Activated T-cell treated with anti-CD3 and anti-CD28 coated beads for 1 hour (primary cell): ENCODE measurements around the gene TBX1.

ENCODE experiments used
- DNase-seq: peaks from one replicate; pipeline ENCODE4 v3.0.0-alpha.2; 2020; ENCODE audit warnings: low read depth

TBX1 gene

DNA sequence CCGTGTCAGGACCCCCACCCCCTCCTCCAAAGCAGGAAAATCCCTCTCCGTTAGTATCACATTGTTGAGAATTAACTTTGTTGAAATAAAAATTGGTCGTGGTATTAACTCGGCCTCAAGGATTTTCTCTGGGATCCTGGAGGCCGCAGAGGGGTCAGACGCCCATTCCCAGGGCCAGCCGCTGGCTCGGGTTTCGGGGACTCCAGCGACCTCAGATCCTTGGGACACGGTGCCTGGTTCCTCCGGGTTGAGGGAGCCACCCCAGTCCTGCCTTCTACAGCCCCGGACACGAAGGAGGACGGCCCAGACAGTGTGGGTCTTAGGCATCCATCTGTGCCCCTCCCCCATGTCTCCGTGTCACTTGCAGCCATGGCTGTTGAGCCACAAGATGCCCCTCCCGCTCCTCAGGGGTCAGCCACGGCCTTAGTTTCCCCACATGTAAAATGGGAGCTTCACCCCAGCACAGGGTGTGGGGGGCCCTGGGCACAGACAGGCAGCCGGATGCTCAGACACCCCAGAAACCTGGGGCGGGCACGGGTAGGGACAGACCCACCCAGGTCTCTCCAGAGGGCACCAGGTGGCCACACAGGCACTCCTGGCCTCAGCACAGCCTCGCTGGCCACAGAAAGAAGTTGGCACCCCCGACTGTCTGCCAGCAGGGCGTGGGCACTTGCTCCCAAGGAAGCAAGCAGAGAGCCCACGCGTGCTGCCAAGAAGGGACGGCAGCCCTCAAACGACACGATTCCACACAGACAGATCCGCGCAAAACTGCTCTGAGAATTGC is 21.7 kb upstream of the TBX1 start:
- no peak for DNase-seq

DNA sequence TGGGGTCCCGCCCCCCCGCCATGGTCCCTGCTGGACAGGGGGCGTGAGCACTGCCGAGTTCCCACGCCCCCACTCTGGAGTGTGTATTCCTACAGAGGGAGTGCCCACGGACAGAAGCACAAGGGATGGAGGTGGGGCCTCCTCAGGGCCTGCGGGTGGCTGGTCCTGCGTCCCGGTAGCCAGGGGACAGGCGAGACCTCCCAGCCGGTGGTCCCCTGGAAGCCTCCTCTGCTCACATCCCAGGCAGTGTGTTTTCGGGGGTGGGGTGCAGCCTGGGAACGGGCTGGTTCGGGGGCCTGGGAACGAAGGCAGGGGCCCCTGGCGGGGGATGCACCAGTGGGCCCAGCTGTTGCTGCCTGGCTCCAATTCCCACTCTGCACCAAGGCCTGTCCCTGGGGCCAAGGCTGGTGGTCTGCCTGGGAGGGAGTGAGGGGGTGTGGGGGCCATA is 21.1 kb upstream of the TBX1 start:
- no peak for DNase-seq

DNA sequence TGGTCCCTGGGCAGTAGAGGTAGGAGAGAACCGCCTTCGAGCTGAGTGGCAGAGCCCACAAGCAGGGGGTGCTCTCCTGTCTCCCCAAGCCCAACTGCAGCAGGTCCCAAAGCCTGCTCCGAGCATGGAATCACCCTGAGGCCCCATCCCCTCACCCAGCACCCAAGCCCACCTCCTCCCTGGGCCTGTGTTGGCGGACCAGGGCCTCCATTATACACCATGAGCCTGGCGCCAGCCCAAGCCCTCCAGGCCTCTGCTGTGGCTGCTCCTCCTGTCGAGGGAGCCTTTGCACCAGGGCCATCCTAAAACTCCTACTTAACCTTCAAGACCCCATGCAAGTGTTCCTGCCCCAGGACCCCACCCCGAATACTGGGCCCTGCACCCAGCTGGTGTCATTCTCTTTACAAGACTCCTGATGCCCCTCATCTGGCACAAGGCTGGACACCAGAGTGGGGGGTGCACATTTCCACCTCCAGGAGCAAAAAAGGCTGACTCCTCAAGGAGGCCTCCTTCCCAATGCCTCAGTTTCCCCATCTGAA is 20.6 kb upstream of the TBX1 start:
- DNase-seq: no peak

- no peak for DNase-seq
Measured at GRCh38 chr22:19740586-19740985, 20.0 kb upstream of the TBX1 start.

DNA sequence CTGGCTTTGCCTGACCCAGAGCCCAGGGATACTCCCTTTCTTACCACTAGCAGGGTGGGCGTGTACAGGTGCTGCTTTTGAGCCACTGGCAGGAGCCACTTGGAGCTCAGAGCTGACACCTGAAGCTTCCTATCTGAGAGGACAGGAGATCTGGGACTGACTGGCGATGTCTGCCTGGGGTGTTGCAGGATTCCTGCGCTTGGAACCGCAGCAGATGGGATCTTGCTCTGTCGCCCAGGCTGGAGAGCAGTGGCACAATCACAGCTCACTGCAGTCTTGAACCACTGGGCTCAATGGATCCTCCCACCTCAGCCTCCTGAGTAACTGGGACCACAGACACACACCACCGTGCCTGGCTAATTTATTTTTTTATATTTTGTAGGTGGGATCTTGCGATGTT is 19.5 kb upstream of the TBX1 start:
- DNase-seq: no peak

GRCh38 chr22:19742160-19743066 is 18.2 kb upstream of the TBX1 start:
- no peak for DNase-seq

GRCh38 chr22:19743081-19743480 is 17.5 kb upstream of the TBX1 start:
- no peak for DNase-seq

DNA sequence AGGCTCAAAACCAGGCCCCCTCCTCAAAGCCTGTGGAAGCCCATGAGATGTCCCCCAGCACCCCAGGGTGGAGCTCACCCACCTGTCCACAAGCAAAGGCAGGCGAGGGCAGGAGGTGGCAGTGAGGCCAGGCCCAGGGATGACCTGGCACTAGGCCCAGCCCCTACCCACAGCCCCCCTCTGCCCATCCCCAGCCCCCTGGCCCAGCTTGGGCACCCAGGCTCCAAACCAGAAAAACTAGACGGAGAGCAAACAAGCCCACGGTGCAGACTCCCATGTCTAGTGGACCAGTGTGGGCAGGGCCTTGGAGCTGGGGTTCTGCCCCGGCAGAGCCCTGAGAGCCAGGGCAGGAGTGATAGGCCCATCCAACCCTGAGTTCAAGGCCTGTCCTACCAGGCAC is 16.9 kb upstream of the TBX1 start:
- DNase-seq: no peak

GRCh38 chr22:19744350-19745006 is 16.1 kb upstream of the TBX1 start:
- DNase-seq: no peak

DNA sequence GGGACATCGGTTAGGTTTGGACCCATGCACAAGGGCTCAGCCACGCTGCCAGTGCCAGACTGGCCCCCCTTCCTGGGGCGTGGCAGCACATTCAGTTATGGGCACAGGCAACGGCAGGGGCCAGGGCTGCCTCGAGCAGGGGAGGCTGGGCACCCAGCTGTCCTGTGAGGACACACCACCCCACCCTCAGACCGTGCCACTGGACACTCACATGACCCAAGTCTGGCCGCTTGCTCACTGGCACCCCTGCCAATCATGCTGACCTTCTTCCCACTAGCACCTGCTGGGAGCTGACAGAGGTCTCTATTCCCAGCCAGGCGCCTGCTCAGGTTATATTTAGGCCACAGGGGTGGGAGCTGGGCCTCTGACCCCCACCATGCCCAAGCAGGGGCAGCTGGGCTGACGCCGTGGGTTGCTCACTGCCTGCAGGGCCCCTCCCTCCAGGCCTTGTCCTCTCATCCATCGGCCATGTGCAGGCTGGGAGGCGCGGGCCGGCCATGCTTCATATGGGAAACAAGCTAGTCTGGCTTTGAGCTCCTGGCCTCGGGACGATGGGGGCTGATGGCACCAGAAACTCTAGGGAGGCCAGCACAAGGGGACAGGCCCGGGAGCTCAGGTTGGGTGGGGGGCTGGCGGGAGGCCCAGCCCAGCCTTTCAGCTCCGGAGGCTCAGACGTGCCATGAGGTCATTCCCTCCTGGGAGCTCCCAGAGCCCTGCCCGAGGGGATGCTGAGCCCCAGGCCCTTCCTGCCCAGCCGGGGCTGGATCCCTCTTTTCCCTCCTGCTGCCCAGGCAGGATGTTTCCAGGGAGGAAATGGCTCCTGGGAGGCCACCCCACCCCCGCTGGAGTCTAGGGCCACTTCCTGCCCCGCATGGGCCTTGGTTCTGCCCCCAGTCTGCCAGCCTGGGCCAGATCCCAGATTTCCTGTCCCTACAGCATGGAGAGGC is 15.2 kb upstream of the TBX1 start:
- no peak for DNase-seq

GRCh38 chr22:19746726-19747125 is 13.9 kb upstream of the TBX1 start:
- DNase-seq: no peak

- no peak for DNase-seq
Measured at GRCh38 chr22:19747551-19747950, 13.0 kb upstream of the TBX1 start.

DNA sequence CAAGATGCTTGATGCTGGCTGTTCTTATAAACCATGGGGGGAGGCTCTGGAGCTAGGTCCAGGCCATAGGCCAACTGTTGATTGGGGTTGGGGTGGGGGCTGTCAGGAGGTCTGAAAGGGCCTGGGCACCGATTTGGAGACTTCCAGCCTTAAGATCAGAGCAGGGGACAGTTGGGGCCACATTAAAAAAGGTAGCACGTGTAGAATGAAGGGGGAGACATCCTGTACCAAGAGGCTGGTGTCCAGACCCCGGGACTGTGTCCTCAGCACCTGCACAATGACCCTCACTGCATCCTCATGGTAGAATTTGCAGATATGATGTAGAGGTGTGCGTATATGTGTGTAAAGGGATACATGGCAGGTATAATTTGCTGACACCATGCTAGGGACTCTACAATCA is 12.4 kb upstream of the TBX1 start:
- no peak for DNase-seq

GRCh38 chr22:19748991-19749664 is 11.4 kb upstream of the TBX1 start:
- no peak for DNase-seq

DNA sequence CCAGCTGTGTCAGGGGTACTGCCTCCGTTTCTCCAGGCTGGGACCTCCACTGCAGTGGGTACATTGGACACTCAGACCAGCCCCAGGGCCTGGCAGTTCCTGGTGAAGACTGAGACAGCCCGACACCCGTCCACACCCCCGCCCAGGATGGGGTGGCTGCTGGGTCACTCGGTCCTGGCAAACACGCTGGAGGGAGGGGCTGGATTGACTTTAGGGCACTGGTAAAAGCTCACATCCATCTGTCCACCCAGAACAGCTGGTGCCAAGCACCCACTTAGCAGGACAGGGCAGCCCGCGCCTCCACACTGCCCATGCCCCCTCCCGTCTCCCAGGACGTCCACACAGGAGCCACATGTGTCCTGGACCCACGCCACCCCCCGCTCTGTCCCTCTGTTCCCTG is 10.7 kb upstream of the TBX1 start:
- DNase-seq: no peak

- no peak for DNase-seq
Measured at GRCh38 chr22:19750507-19751490, 9.8 kb upstream of the TBX1 start.

DNA sequence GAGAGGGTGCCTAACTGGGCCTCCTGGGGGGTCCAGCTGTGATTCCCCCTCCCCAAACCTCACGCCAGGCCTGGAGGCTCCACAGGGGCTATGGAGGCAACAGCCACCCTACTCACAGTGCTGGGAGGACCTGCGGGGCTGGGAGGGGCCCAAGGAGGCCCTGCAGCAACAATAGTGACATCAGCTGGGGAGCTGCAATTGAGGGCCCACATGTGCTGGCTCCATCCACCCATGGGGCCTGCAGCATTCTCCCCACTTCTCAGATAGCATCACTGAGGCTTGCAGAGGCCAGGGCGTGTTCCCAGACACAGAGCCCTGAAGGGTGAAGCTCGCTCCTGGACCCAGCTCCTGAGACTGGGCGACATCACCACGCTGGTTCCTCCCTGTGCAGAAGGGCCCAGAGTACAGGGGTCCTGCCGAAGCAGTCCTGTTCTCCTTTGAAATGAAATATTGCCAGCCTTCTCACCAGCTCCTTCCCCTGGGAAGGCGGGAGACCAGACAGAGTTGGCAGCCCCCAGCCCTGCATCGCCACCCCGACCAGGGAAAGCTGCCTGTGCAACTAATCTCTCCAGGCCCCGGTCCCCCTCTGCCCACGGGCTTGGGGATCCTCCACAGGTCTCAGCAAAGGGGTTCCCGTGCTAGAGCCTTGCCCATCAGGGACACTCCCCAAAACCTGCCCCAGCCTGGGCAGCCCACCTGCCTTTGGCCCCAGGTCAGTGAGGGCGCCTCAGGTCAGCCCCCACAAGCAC is 8.9 kb upstream of the TBX1 start:
- DNase-seq: no peak

- no peak for DNase-seq
Measured at GRCh38 chr22:19753090-19753842, 7.3 kb upstream of the TBX1 start.
